Suprapubic skin (tissue), 4 donors: ENCODE data around the gene ZNF385D.

ENCODE experiments used
- EP300 ChIP-seq: sonication (generic); formaldehyde crosslinking; IDR thresholded peaks from one replicate; pipeline ENCODE4 v1.6.1; 2017; ENCODE audit warnings: antibody characterized with exemption
- POLR2A ChIP-seq, 2 donors: fragments of 450-650 bp; IDR thresholded peaks; one replicate each; pipeline ENCODE4 v1.6.1; 2017; ENCODE audit warnings: antibody characterized with exemption in 2 of 2, mild to moderate bottlenecking in 2 of 2, moderate library complexity in 2 of 2
- POLR2AphosphoS5 ChIP-seq, 3 donors: sonication (generic); formaldehyde crosslinking; IDR thresholded peaks; one replicate each; pipeline ENCODE4 v1.6.1; 2017; ENCODE audit warnings: antibody characterized with exemption in 3 of 3
- TF ChIP-seq, protein P1 (sequence below), 2 donors: fragments of 200-600 bp in 1 of 2; fragments of 450-650 bp in 1 of 2; sonication (generic) in 1 of 2; IDR thresholded peaks; one replicate each; pipeline ENCODE4 v1.5.1; 2016 to 2019; ENCODE audit warnings: antibody characterized with exemption in 2 of 2, mild to moderate bottlenecking in 1 of 2, moderate library complexity in 1 of 2

DNA sequence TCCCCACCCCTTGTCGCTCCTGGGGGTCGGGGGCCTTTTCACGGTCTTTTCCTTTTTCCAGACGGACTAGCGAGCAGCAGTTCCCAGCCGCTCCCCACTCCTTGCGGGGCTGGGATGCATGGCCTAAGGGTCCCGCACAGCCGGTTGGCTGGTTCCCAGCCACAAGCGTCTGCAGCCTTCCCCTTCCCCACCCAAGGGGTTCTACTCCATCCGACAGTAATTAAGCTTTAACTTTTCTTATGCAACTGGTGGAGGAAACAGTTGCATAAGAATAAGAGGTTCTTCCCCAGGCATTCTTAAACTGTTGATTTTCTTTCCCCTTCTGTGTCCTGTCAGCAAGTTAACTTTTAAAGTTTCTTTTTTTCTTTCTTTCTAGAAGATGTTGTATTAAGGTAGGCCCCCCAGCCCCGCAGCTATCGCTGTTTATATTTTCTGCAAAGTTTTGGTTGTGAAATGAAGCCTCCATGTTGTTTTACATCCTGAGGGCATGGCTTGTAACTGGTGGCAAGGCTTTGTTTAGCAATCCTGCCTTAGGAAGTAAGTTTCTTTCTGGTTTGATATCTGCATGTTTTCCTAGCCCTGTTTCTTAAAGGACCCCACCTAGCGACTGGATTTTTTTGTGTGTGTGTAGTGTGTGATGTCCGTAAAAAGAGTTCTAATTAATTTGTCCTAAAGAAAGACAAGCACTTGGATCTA, 207.5 kb downstream of the ZNF385D start:
- TF ChIP-seq EP300 = no peak
- TF ChIP-seq, protein P1, sequence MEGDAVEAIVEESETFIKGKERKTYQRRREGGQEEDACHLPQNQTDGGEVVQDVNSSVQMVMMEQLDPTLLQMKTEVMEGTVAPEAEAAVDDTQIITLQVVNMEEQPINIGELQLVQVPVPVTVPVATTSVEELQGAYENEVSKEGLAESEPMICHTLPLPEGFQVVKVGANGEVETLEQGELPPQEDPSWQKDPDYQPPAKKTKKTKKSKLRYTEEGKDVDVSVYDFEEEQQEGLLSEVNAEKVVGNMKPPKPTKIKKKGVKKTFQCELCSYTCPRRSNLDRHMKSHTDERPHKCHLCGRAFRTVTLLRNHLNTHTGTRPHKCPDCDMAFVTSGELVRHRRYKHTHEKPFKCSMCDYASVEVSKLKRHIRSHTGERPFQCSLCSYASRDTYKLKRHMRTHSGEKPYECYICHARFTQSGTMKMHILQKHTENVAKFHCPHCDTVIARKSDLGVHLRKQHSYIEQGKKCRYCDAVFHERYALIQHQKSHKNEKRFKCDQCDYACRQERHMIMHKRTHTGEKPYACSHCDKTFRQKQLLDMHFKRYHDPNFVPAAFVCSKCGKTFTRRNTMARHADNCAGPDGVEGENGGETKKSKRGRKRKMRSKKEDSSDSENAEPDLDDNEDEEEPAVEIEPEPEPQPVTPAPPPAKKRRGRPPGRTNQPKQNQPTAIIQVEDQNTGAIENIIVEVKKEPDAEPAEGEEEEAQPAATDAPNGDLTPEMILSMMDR (IDR thresholded peaks at IDR 0.05) = no peak
- TF ChIP-seq POLR2A (IDR thresholded peaks at IDR 0.05) = no peak
- TF ChIP-seq POLR2AphosphoS5 (IDR thresholded peaks at IDR 0.05) = no peak
